Endodermal cell (in vitro differentiated cells): Measurements from ENCODE around the gene RECK. TPM values are rescaled to one million over a fixed set of nuclear protein-coding genes. Genes with fewer than 3 reads are reported as not detected.

Source experiments
- DNase-seq: peaks from one replicate; pipeline ENCODE4 v3.0.0-alpha.2; 2017
- H3K27ac ChIP-seq: 2 replicates; pipeline ENCODE4 v1.5.1; 2013; ENCODE audit warnings: mild to moderate bottlenecking, low read depth, low read length, moderate library complexity
- H3K27me3 ChIP-seq: 2 replicates; pipeline ENCODE4 v1.6.1; 2013; ENCODE audit warnings: mild to moderate bottlenecking, low read length, moderate library complexity; ENCODE audit not compliant: insufficient read depth, control insufficient read depth, poor library complexity, severe bottlenecking
- H3K36me3 ChIP-seq: 2 replicates; pipeline ENCODE4 v1.7.0; 2013; ENCODE audit warnings: mild to moderate bottlenecking, low read length, moderate library complexity; ENCODE audit not compliant: control insufficient read depth, insufficient read depth
- H3K4me1 ChIP-seq: one replicate; pipeline ENCODE4 v1.7.0; 2013; ENCODE audit warnings: low read length; ENCODE audit not compliant: control insufficient read depth, insufficient read depth
- H3K4me3 ChIP-seq: 2 replicates; pipeline ENCODE4 v1.5.1; 2013; ENCODE audit warnings: mild to moderate bottlenecking, low read length, moderate library complexity
- H3K9ac ChIP-seq: 2 replicates; pipeline ENCODE4 v1.6.1; 2013; ENCODE audit warnings: mild to moderate bottlenecking, low read length, moderate library complexity; ENCODE audit not compliant: poor library complexity, severe bottlenecking; ENCODE audit errors: extremely low read depth
- H3K9me3 ChIP-seq: 2 replicates; pipeline ENCODE4 v1.6.1; 2013; ENCODE audit warnings: mild to moderate bottlenecking, low read length, moderate library complexity; ENCODE audit not compliant: control insufficient read depth
- H3K27ac Mint-ChIP-seq: 2 replicates; pipeline ENCODE4 v1.8.0; 2020; ENCODE audit warnings: mixed read lengths
- H3K27me3 Mint-ChIP-seq: 2 replicates; pipeline ENCODE4 v1.8.0; 2021; ENCODE audit warnings: mild to moderate bottlenecking, mixed read lengths; ENCODE audit not compliant: insufficient read depth
- H3K36me3 Mint-ChIP-seq: 2 replicates; pipeline ENCODE4 v1.8.0; 2020; ENCODE audit warnings: low read depth, mixed read lengths
- H3K4me1 Mint-ChIP-seq: 2 replicates; pipeline ENCODE4 v1.8.0; 2020; ENCODE audit warnings: mixed read lengths
- H3K4me3 Mint-ChIP-seq: 2 replicates; pipeline ENCODE4 v1.8.0; 2020; ENCODE audit warnings: mild to moderate bottlenecking, moderate library complexity, mixed read lengths
- H3K9me3 Mint-ChIP-seq: 2 replicates; pipeline ENCODE4 v1.8.0; 2020; ENCODE audit warnings: mild to moderate bottlenecking, mixed read lengths
- CTCF ChIP-seq: fragments of 200-600 bp; sonication (generic); conservative IDR thresholded peaks from 2 replicates; pipeline ENCODE4 v1.5.0; 2021; ENCODE audit warnings: antibody characterized with exemption, mild to moderate bottlenecking
- WGBS, 2 experiments: methylation state at CpG; one replicate each; pipeline versions ENCODE4 v1.1.5 to v1.1.7; 2013; ENCODE audit warnings: missing lambda C conversion rate in 2 of 2, mixed read lengths in 1 of 2; ENCODE audit not compliant: insufficient coverage in 1 of 2, insufficient read length in 1 of 2; 5-methylcytosine and 5-hydroxymethylcytosine counted together
- total RNA-seq, 2 donors: library from RNA; stranded (reverse); fragmentation: NEBNext Ultra II Directional in 1 of 2; extraction: Animal tissue kit (Norgen Biotek cat#: 25700) in 1 of 2; gene quantifications; 2 replicates in 1 of 2; 3 replicates in 1 of 2; pipeline ENCODE4 v1.2.1, GENCODE V29; 2021

RECK gene
- total RNA-seq, 2 donors from 2014 or later, result 11.5 to 16.1 TPM

GRCh38 chr9:36030871-36031270 lies 5.8 kb upstream of the RECK start:
- Mint-ChIP-seq H3K27ac (no peak overlapping the region), H3K9me3 (no peaks in the 10 kb centered on the region), H3K4me3 (no peak overlapping the region), H3K4me1 (no peaks in the 10 kb centered on the region), H3K27me3 (peaks cover 10% of the 10 kb centered on the region), H3K36me3 (no peaks in the 10 kb centered on the region)
- H3K27me3 ChIP-seq, result peaks cover 18% of the 10 kb centered on the region
- no peak for DNase-seq
- no peak overlapping the region for H3K4me3 ChIP-seq
- no peak overlapping the region for H3K27ac ChIP-seq
- no peak overlapping the region for H3K9ac ChIP-seq
- H3K9me3 ChIP-seq, result no peaks in the 10 kb centered on the region
- H3K4me1 ChIP-seq, result no peaks in the 10 kb centered on the region
- TF ChIP-seq CTCF, result no peak
- H3K36me3 ChIP-seq, result no peaks in the 10 kb centered on the region
- WGBS, 2 experiments, result 84 to 87% methylated on average over 3 of the region's 3 CpGs

- no peak overlapping the region for H3K4me3 Mint-ChIP-seq
- Histone ChIP-seq H3K9me3 (no peaks in the 10 kb centered on the region), H3K4me1 (no peaks in the 10 kb centered on the region), H3K9ac (no peak overlapping the region), H3K36me3 (no peaks in the 10 kb centered on the region), H3K27me3 (peaks cover 18% of the 10 kb centered on the region), H3K27ac (no peak overlapping the region), H3K4me3 (no peak overlapping the region)
- H3K27me3 Mint-ChIP-seq, result peaks cover 10% of the 10 kb centered on the region
- WGBS, 2 experiments, result 89 to 91% methylated on average over 4 to 5 of the region's 6 CpGs
- no peak overlapping the region for H3K27ac Mint-ChIP-seq
- DNase-seq, result no peak
- TF ChIP-seq CTCF, result no peak
- H3K9me3 Mint-ChIP-seq, result no peaks in the 10 kb centered on the region
- peaks cover 4% of the 10 kb centered on the region for H3K4me1 Mint-ChIP-seq
- no peaks in the 10 kb centered on the region for H3K36me3 Mint-ChIP-seq
Measured at GRCh38 chr9:36031774-36032555, 4.7 kb upstream of the RECK start.

GRCh38 chr9:36033788-36034187 lies 2.9 kb upstream of the RECK start:
- no peaks in the 10 kb centered on the region for H3K36me3 Mint-ChIP-seq
- no peak for DNase-seq
- TF ChIP-seq CTCF, result no peak
- no peaks in the 10 kb centered on the region for H3K9me3 Mint-ChIP-seq
- Histone ChIP-seq H3K27me3 (peaks cover 17% of the 10 kb centered on the region), H3K4me3 (no peak overlapping the region), H3K27ac (no peak overlapping the region), H3K4me1 (peaks cover 6% of the 10 kb centered on the region), H3K9ac (no peak overlapping the region), H3K36me3 (no peaks in the 10 kb centered on the region), H3K9me3 (no peaks in the 10 kb centered on the region)
- 80% methylated on average over 3 of the region's 3 CpGs; no CpG with 5 or more reads in 1 of the 2 experiments for WGBS, 2 experiments
- no peak overlapping the region for H3K27ac Mint-ChIP-seq
- H3K27me3 Mint-ChIP-seq, result peaks cover 8% of the 10 kb centered on the region
- H3K4me3 Mint-ChIP-seq, result no peak overlapping the region
- H3K4me1 Mint-ChIP-seq, result peaks cover 7% of the 10 kb centered on the region
